OCI-LY1 (cell line): ENCODE measurements around the gene FRY.

Experiments
- H2AFZ ChIP-seq: fragments of 200-600 bp; sonication (generic), shearing (Covaris generic); 2 replicates; pipeline ENCODE4 v1.6.0; 2014; ENCODE audit warnings: antibody characterized with exemption, mild to moderate bottlenecking, low read length
- H3F3A ChIP-seq: fragments of 200-600 bp; sonication (generic), shearing (Covaris generic); 2 replicates; pipeline ENCODE4 v1.6.0; 2014; ENCODE audit warnings: mild to moderate bottlenecking, antibody characterized with exemption, low read length, moderate library complexity; ENCODE audit not compliant: insufficient read depth
- H3K27ac ChIP-seq: fragments of 200-600 bp; sonication (generic); 2 replicates; pipeline ENCODE4 v1.5.1; 2014; ENCODE audit warnings: low read length, mixed run types, mild to moderate bottlenecking, low read depth; ENCODE audit not compliant: poor library complexity, severe bottlenecking
- H3K27me3 ChIP-seq: fragments of 200-600 bp; sonication (generic); 2 replicates; pipeline ENCODE4 v1.6.0; 2014; ENCODE audit warnings: antibody characterized with exemption, mild to moderate bottlenecking, low read length, moderate library complexity; ENCODE audit not compliant: insufficient read depth
- H3K36me3 ChIP-seq: fragments of 200-600 bp; sonication (generic); 2 replicates; pipeline ENCODE4 v1.6.1; 2014; ENCODE audit warnings: mild to moderate bottlenecking, antibody characterized with exemption, low read length, moderate library complexity, mixed read lengths; ENCODE audit not compliant: insufficient read depth
- H3K4me1 ChIP-seq: fragments of 200-600 bp; sonication (generic); 2 replicates; pipeline ENCODE4 v1.5.1; 2014; ENCODE audit warnings: mild to moderate bottlenecking, low read length, moderate library complexity; ENCODE audit not compliant: insufficient read depth, severe bottlenecking
- H3K4me2 ChIP-seq: fragments of 200-600 bp; sonication (generic), shearing (Covaris generic); 2 replicates; pipeline ENCODE4 v1.6.1; 2014; ENCODE audit warnings: low read length
- H3K4me3 ChIP-seq: fragments of 200-600 bp; sonication (generic); 2 replicates; pipeline ENCODE4 v1.5.1; 2014; ENCODE audit warnings: low read length, low read depth, mild to moderate bottlenecking, mixed read lengths; ENCODE audit not compliant: poor library complexity, severe bottlenecking
- H3K79me2 ChIP-seq: fragments of 200-600 bp; shearing (Covaris generic); 2 replicates; pipeline ENCODE4 v1.6.1; 2016; ENCODE audit warnings: mixed run types, low read length, mixed read lengths; ENCODE audit not compliant: insufficient read depth
- H3K9ac ChIP-seq: fragments of 200-600 bp; sonication (generic), shearing (Covaris generic); 2 replicates; pipeline ENCODE4 v1.6.1; 2014; ENCODE audit warnings: mild to moderate bottlenecking, low read length, mixed read lengths
- H3K9me2 ChIP-seq: fragments of 200-600 bp; sonication (generic), shearing (Covaris generic); 2 replicates; pipeline ENCODE4 v1.6.1; 2014; ENCODE audit warnings: low read depth, mild to moderate bottlenecking, low read length, mixed read lengths
- H3K9me3 ChIP-seq: fragments of 200-600 bp; shearing (Covaris generic); 2 replicates; pipeline ENCODE4 v1.6.1; 2014; ENCODE audit warnings: low read length, mixed read lengths
- H4K20me1 ChIP-seq: fragments of 200-600 bp; sonication (generic), shearing (Covaris generic); 2 replicates; pipeline ENCODE4 v1.6.0; 2016; ENCODE audit warnings: mild to moderate bottlenecking, low read length; ENCODE audit not compliant: insufficient read depth
- EZH2 ChIP-seq: fragments of 200-600 bp; sonication (generic), shearing (Covaris generic); IDR thresholded peaks from 2 replicates; pipeline ENCODE4 v1.8.0; 2017; ENCODE audit warnings: borderline replicate concordance, mixed run types, mild to moderate bottlenecking, antibody characterized with exemption, low read length, moderate library complexity, mixed read lengths
- TF ChIP-seq, protein P1 (sequence below): fragments of 200-600 bp; sonication (generic), shearing (Covaris generic); IDR thresholded peaks from 2 replicates; pipeline ENCODE4 v1.5.1; 2017; ENCODE audit warnings: mild to moderate bottlenecking, antibody characterized with exemption, low read length, moderate library complexity, mixed read lengths

FRY gene

DNA sequence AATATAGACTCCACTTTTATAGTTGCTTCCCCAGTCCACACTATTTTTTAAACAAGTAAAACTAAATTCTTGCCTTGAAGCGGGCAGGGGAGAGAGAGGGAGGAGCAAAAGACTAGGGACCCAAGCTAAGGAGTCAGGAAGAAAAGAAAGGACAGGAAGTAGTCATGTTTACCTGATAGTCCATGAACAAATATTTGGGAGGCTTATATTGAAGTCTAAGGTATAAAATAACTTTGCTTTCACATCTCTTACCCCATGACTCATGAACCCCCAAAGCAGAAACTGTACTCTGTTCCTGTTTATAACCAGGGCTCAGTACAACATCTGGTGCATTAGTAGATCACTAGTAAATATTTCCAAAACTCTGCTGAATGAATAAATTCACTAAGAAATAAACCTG is 216.3 kb downstream of the FRY start:
- H3K4me1 ChIP-seq, result no peaks in the 10 kb centered on the region
- H3K4me2 ChIP-seq, result no peak overlapping the region
- H3K79me2 ChIP-seq, result no peaks in the 10 kb centered on the region
- no peak overlapping the region for H3K9ac ChIP-seq
- H3K4me3 ChIP-seq, result no peak overlapping the region
- H3K9me3 ChIP-seq, result no peaks in the 10 kb centered on the region
- no peak overlapping the region for H3K27ac ChIP-seq
- TF ChIP-seq, protein P1, sequence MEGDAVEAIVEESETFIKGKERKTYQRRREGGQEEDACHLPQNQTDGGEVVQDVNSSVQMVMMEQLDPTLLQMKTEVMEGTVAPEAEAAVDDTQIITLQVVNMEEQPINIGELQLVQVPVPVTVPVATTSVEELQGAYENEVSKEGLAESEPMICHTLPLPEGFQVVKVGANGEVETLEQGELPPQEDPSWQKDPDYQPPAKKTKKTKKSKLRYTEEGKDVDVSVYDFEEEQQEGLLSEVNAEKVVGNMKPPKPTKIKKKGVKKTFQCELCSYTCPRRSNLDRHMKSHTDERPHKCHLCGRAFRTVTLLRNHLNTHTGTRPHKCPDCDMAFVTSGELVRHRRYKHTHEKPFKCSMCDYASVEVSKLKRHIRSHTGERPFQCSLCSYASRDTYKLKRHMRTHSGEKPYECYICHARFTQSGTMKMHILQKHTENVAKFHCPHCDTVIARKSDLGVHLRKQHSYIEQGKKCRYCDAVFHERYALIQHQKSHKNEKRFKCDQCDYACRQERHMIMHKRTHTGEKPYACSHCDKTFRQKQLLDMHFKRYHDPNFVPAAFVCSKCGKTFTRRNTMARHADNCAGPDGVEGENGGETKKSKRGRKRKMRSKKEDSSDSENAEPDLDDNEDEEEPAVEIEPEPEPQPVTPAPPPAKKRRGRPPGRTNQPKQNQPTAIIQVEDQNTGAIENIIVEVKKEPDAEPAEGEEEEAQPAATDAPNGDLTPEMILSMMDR, result no peak
- TF ChIP-seq EZH2, result no peak
- H4K20me1 ChIP-seq, result no peaks in the 10 kb centered on the region
- H3K36me3 ChIP-seq, result no peaks in the 10 kb centered on the region
- H3F3A ChIP-seq, result no peaks in the 10 kb centered on the region
- no peaks in the 10 kb centered on the region for H3K9me2 ChIP-seq
- H2AFZ ChIP-seq, result no peak overlapping the region
- no peaks in the 10 kb centered on the region for H3K27me3 ChIP-seq

DNA sequence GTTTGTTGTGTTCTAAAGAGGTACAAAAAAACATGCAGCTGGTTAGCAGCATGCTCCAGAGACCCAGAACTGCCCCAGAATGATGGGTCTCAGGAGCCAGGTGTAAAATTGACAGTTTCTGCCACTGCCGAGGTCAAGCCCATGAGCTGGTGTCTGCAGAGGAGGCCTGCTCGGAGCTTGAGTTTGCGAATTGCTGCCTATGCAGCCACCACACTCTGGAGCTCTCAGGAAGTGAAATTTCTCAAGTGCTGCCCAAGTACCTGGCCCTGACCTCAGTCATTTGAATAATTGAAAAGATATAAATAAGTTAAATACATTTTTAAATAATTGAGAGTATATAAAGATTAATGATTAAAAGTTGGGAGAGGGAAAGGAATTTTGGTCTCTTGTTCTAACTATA is 217.2 kb downstream of the FRY start:
- H3K79me2 ChIP-seq, result no peaks in the 10 kb centered on the region
- H3K9ac ChIP-seq, result no peak overlapping the region
- no peak overlapping the region for H3K27ac ChIP-seq
- H3K4me2 ChIP-seq, result no peak overlapping the region
- H3K9me2 ChIP-seq, result no peaks in the 10 kb centered on the region
- H3K4me3 ChIP-seq, result no peak overlapping the region
- no peaks in the 10 kb centered on the region for H3K4me1 ChIP-seq
- H3K9me3 ChIP-seq, result no peaks in the 10 kb centered on the region
- H4K20me1 ChIP-seq, result no peaks in the 10 kb centered on the region
- H3K27me3 ChIP-seq, result no peaks in the 10 kb centered on the region
- TF ChIP-seq EZH2, result no peak
- TF ChIP-seq, protein P1, result no peak
- no peaks in the 10 kb centered on the region for H3F3A ChIP-seq
- no peak overlapping the region for H2AFZ ChIP-seq
- no peaks in the 10 kb centered on the region for H3K36me3 ChIP-seq

DNA sequence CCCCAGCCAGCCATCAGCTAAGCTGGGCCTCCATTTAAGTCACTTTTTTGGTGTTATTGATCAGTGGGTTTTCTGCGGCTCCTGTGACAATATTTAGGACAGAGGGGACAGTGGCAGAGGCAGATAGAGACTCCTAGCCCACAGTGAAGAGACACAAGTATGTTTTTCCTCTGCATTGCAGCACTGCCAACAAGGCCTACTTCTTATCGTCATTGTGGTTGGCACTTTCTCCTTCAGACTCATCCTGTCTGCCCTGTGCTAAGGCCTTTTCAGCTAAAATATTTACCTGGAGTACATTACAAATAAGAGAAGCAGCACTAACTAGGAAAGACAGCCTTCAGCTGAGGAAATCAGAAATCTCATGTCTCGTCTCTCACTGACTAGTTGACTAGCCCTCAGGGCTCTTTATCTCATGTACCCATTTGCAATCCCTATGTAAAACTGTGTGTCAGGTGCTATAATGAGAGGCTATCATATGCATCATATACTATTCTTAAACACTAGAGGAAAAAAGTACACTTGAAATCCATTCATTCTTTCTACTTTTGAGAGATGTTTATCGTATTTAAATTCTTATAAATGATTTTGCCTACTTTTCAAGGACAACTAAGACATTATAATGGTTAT is 221.4 kb downstream of the FRY start:
- Histone ChIP-seq H3K4me1 (no peaks in the 10 kb centered on the region), H2AFZ (no peak overlapping the region), H3K27ac (no peak overlapping the region), H3K9me3 (no peaks in the 10 kb centered on the region), H3F3A (no peaks in the 10 kb centered on the region), H3K4me2 (no peak overlapping the region), H3K79me2 (no peaks in the 10 kb centered on the region), H3K36me3 (no peaks in the 10 kb centered on the region), H3K27me3 (no peaks in the 10 kb centered on the region), H3K9me2 (no peaks in the 10 kb centered on the region), H3K9ac (no peak overlapping the region), H3K4me3 (no peak overlapping the region), H4K20me1 (no peaks in the 10 kb centered on the region)
- TF ChIP-seq, protein P1, result no peak
